HG02884 (cell line): ENCODE results near the gene TINAGL1.

Experiments
- ATAC-seq: cut with Tn5 transposase; IDR thresholded peaks from one replicate; pipeline ENCODE4 v1.9.1; 2021; ENCODE audit warnings: mild to moderate bottlenecking, moderate library complexity; ENCODE audit not compliant: unreplicated experiment

The TINAGL1 gene, protein sequence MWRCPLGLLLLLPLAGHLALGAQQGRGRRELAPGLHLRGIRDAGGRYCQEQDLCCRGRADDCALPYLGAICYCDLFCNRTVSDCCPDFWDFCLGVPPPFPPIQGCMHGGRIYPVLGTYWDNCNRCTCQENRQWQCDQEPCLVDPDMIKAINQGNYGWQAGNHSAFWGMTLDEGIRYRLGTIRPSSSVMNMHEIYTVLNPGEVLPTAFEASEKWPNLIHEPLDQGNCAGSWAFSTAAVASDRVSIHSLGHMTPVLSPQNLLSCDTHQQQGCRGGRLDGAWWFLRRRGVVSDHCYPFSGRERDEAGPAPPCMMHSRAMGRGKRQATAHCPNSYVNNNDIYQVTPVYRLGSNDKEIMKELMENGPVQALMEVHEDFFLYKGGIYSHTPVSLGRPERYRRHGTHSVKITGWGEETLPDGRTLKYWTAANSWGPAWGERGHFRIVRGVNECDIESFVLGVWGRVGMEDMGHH

GRCh38 chr1:31576201-31576669 is at the start of gene TINAGL1:
Gene TINAGL1 (plus strand): TSS chr1:31576515. CDS start chr1:31577149, 634 bp downstream.
- ATAC-seq, result no peak

DNA sequence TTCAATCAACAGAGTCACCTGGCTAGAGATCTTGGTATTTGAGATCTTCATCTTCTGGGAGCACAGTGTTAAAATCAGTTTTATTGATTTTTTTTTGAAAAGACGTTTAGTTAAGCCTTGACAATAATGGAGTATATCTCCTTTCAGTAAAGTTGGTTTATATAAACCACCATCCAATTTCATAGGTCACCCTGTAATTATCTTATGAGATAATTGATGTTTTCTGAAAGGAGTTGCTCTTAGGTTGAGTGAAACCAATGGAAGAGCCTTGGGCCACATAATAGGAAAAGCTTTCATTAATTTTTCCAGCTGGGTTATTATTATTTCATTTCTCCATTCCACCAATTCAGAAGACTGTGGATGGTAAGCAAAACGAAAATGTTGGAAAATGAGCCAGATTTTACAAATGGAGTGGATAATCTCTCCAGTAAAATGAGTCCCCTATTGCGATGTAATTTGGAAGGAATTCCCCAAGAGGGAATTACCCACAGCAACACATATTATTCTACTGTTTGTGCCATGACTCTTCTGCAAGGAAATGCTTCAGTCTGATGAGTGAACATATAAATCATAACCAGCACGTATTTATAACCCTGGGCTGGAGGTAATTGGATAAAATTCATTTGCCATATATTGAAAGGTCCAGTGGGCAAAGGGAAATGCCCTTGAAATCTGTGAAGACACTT is 46.2 kb upstream of the TINAGL1 start:
- ATAC-seq, result no peak

- ATAC-seq, result no peak
Observed at GRCh38 chr1:31531177-31531999, 44.9 kb upstream of the TINAGL1 start.

- no peak for ATAC-seq
Observed at GRCh38 chr1:31532173-31532572, 44.1 kb upstream of the TINAGL1 start.

DNA sequence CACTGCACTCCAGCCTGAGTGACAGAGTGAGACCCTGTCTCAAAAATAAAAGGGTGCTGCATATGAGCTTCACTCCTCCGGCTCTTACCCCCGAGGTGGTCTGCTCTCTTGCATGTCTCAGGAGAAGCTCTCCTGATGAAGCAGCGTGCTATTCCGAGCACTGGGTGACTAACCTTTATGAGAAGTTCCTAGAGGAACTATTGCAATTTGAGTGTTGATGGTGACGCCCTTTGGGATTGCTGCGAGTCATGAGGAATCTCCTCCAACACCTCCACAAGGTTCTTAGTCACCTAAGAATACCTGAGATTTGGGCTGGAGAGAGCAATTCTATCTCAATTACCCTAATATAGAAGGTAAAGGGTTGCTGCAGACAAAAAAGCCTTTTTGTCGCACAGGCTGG is 40.8 kb upstream of the TINAGL1 start:
- no peak for ATAC-seq

DNA sequence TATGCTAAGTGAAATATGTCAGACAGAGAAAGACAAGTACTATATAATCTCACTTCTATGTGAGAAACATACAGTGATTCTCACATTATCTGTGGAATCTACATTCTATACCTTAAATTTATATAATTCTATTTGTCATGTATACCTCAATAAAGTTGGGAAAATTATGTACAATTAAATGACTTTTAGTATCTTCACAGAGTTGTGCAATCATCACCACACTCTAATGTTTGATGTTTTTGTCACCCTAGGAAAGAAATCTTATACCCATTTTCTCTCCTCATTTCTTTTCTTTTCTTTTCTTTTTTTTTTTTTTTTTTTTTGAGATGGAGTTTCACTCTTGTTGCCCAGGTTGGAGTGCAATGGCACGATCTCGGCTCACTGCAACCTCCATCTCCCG is 37.0 kb upstream of the TINAGL1 start:
- no peak for ATAC-seq

- no peak for ATAC-seq
Observed at GRCh38 chr1:31541194-31541593, 35.1 kb upstream of the TINAGL1 start.

- no peak for ATAC-seq
Observed at GRCh38 chr1:31545927-31546540, 30.3 kb upstream of the TINAGL1 start.

GRCh38 chr1:31548534-31548906 is 27.8 kb upstream of the TINAGL1 start:
- no peak for ATAC-seq

GRCh38 chr1:31548907-31549808 is 27.2 kb upstream of the TINAGL1 start:
- no peak for ATAC-seq

DNA sequence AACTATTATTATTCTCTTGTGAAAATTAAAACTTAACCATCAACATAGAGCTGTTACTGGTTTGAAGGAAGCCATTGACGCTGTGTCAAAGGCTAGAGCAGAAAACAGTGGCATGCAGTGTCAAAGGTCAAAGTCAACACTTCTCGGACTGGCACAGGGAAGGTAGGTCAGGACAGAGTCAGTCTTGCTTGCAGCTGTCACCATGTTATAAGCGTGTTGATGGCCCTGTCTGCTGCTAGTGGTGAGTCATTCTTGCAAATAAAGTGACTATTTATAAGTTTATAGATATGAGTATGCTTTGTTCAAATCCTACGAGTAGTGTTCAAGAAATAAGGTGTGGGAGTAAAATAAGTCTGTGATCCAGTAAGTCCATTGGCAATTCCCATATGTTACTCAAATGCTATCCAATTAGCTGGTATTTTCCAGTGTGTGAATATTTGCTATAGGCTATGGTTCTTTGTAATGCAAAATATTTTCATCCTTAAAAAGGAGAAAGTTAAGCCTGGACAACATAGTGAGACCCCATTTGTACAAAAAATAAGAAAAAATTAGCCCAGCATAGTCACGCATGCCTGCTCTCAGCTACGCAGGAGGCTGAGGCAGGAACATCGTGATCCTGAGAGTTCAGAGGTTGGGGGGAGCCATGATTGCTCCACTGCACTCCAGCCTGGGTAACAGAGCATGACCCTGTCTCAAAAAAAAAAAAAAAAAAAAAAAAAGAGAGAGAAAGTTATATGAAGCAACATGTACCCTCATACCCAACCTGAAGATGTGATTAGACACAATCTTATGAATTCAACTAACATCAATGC is 26.3 kb upstream of the TINAGL1 start:
- peak; percentile 47 for ATAC-seq

GRCh38 chr1:31551208-31551607 is 25.1 kb upstream of the TINAGL1 start:
- no peak for ATAC-seq

DNA sequence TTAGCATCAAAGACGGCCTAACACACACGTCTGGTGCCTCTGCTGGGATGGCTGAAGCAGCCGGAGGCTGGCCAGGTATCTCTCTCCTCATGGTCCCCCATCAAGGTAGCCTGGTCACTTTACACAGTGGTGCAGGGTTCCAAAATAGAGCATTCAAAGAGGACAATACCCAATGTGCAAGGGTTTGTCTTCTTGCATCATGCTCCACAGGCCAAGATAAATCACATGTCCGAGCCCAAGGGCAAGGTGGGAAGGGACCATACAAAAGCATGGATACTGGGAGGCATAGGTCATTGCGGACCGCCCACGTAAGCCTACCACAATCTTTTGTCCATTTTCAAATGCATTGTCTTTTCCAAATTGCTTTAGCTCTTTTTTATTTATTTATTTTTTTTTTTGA is 23.8 kb upstream of the TINAGL1 start:
- no peak for ATAC-seq

DNA sequence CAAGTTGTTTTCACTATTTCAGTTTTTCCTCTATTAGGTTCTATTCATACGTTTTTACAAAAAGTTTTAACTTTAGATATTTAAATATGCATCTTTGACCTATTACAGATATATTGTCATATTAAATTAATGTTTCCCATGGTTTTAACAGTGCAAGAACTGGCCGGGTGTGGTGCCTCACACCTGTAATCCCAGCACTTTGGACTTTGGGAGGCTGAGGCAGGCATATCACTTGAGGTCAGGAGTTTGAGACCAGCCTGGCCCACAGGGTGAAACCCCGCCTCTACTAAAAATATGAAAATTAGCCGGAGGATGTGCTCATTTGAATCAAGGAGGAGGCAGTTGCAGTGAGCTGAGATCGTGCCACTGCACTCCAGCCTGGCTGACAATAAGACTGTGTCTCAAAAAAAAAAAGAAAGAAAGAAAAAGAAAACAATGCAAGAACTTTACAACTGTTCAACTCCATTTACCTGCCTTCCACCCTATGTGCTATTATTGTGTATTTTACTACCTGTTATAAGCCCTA is 19.8 kb upstream of the TINAGL1 start:
- ATAC-seq, result no peak

DNA sequence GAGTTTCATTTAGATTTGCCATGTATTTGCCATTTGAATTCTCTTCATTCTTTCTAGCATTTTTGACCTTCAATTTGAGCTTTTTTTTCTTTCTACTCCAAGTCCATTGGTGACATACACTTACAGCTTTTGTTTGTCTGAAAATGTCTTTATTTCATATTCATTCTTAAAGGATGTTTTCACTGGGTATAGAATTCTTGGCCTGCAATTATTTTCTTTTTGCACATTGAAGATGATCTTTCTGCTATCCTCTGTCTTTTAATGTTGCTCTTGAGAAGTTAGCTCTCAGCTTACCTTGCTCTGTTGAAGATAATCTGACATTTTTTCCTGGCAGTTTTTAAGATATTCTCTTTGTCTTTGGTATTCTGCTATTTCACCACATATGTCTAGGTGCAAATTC is 16.6 kb upstream of the TINAGL1 start:
- ATAC-seq, result no peak

DNA sequence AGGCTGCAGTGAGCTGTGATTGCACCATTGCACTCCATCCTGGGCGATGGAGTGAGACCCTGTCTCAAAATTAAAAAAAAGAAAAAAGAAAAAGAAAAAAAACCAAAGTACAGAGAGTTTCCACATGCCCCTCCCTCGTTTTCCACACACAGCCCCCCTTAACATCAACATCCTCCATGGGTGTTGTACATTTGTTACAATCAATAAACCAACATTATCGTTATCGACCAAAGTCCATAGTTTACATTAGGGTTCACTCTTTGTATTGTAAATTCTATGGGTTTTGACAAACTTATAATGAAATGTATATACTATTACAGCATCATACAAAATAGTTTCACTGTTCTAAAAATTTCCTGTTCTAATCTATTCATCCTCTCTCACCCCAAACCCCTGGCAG is 15.9 kb upstream of the TINAGL1 start:
- ATAC-seq, result no peak

DNA sequence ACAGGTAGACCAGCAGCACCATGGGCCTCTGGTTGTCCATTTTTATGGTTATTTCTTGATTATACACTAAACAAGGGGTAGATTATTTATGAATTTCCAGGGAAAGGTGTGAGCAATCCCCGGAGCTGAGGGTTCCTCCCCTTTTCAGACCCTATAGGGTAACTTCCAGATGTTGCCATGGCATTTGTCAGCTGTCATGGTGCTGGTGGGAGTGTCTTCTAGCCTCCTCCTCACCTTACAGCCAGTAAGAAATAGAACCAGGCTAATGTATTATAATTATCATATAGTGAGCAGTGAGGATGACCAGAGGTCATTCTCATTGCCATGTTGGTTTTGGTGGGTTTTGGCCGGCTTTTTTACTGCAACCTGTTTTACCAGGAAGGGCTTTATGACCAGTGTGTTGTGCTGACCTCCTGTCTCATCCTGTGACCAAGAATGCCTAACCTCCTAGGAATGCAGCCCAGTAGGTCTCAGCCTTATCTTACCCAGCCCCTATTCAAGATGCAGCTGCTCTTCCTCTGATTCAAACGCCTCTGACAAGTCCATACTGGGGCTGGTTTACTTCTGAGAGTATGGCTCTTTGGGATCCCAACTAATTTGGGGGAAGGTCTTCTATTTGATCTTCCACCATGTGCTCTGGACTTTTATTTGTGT is 13.5 kb upstream of the TINAGL1 start:
- no peak for ATAC-seq

DNA sequence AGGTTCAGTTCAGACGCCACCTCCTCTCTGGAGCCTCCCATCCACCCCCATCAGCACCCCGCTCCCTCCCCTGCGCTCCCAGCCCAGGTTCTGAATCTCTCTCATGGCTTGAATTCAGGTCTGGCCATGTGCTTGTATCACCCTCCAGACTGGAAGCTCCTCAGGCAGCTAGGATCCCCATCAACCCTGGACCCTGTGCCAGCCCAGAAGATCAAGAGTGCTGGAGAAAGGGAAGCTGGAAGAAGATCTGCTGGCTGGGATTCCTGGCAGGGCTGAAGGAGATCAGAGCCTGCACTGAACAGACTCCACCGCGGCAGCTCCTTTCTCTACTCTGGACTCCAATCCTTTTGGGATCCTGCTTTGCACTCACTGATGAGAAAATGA is 11.7 kb upstream of the TINAGL1 start:
- ATAC-seq, result no peak
